Parathyroid adenoma (tissue), 2 donors: ENCODE measurements around the gene HLF.

ENCODE experiments used
- H2AFZ ChIP-seq: fragments of 300-600 bp; sonication (generic); one replicate; pipeline ENCODE4 v1.7.0; 2017; ENCODE audit warnings: antibody characterized with exemption, mild to moderate bottlenecking
- H3K27ac ChIP-seq: fragments of 300-600 bp; sonication (generic); one replicate; pipeline ENCODE4 v1.7.0; 2017
- H3K27me3 ChIP-seq: fragments of 300-600 bp; sonication (generic); one replicate; pipeline ENCODE4 v1.7.0; 2017; ENCODE audit warnings: low read length; ENCODE audit not compliant: control insufficient read depth, insufficient read depth
- H3K36me3 ChIP-seq: fragments of 300-600 bp; sonication (generic); one replicate; pipeline ENCODE4 v1.7.0; 2017; ENCODE audit warnings: low read length; ENCODE audit not compliant: control insufficient read depth, insufficient read depth
- H3K4me1 ChIP-seq: fragments of 300-600 bp; sonication (generic); one replicate; pipeline ENCODE4 v1.7.0; 2017; ENCODE audit warnings: control low read depth
- H3K4me2 ChIP-seq: fragments of 300-600 bp; sonication (generic); one replicate; pipeline ENCODE4 v1.7.0; 2017; ENCODE audit warnings: low read length
- H3K4me3 ChIP-seq: fragments of 300-600 bp; sonication (generic); one replicate; pipeline ENCODE4 v1.7.0; 2017; ENCODE audit warnings: low read depth, low read length
- H3K79me2 ChIP-seq: fragments of 300-600 bp; sonication (generic); one replicate; pipeline ENCODE4 v1.7.0; 2017; ENCODE audit warnings: control low read depth
- H3K9ac ChIP-seq: fragments of 300-600 bp; sonication (generic); one replicate; pipeline ENCODE4 v1.7.0; 2017; ENCODE audit warnings: mild to moderate bottlenecking
- H3K9me3 ChIP-seq: fragments of 300-600 bp; sonication (generic); one replicate; pipeline ENCODE4 v1.7.0; 2017; ENCODE audit warnings: low read length; ENCODE audit not compliant: control insufficient read depth
- CTCF ChIP-seq: fragments of 300-600 bp; sonication (generic); IDR thresholded peaks from one replicate; pipeline ENCODE4 v1.7.0; 2017; ENCODE audit warnings: antibody characterized with exemption, mild to moderate bottlenecking
- donor health status: primary hyperparathyroidism.

The HLF gene

DNA sequence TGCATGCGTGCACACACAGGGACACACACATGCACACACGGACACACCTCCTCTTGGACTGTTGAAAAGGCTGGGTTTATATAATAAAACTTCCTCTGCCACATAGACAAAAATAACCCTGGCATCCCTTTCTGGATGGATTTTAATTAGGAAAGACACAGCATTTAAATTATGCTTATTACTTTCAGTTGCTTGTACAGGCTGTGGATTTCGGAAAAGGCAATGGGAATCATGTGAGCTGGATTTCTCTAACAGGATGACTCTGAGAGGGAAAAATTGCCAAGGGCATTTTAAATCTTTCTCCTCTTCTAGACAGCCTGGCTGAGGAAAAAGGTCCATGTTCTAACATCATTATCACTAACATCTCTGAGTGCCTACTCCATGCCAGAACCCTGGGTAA is 75.9 kb downstream of the HLF start:
- H3K36me3 ChIP-seq = no peaks in the 10 kb centered on the region
- H2AFZ ChIP-seq = no peak overlapping the region
- H3K9me3 ChIP-seq = no peaks in the 10 kb centered on the region
- H3K27me3 ChIP-seq = no peaks in the 10 kb centered on the region
- H3K27ac ChIP-seq = no peak overlapping the region
- no peak overlapping the region for H3K9ac ChIP-seq
- H3K4me3 ChIP-seq = no peak overlapping the region
- no peak overlapping the region for H3K4me2 ChIP-seq
- H3K79me2 ChIP-seq = no peaks in the 10 kb centered on the region
- peaks cover 15% of the 10 kb centered on the region for H3K4me1 ChIP-seq
- no peak for TF ChIP-seq CTCF

GRCh38 chr17:55341432-55341831 is 76.7 kb downstream of the HLF start:
- Histone ChIP-seq H3K9me3 (no peaks in the 10 kb centered on the region), H3K4me2 (no peak overlapping the region)

GRCh38 chr17:55342800-55343585 is 78.2 kb downstream of the HLF start:
- no peak overlapping the region for H2AFZ ChIP-seq
- no peaks in the 10 kb centered on the region for H3K27me3 ChIP-seq
- no peaks in the 10 kb centered on the region for H3K79me2 ChIP-seq
- no peak overlapping the region for H3K9ac ChIP-seq
- no peak overlapping the region for H3K27ac ChIP-seq
- TF ChIP-seq CTCF = no peak
- peaks cover 15% of the 10 kb centered on the region for H3K4me1 ChIP-seq
- no peaks in the 10 kb centered on the region for H3K36me3 ChIP-seq
- no peaks in the 10 kb centered on the region for H3K9me3 ChIP-seq
- H3K4me3 ChIP-seq = no peak overlapping the region
- no peak overlapping the region for H3K4me2 ChIP-seq

More at GRCh38 chr17:55341432-55341831, 76.7 kb downstream of the HLF start:
- TF ChIP-seq CTCF = no peak
- H3K27ac ChIP-seq = no peak overlapping the region
- H3K4me3 ChIP-seq = no peak overlapping the region
- no peaks in the 10 kb centered on the region for H3K79me2 ChIP-seq
- peaks cover 15% of the 10 kb centered on the region for H3K4me1 ChIP-seq
- H3K36me3 ChIP-seq = no peaks in the 10 kb centered on the region
- no peak overlapping the region for H3K9ac ChIP-seq
- no peak overlapping the region for H2AFZ ChIP-seq
- no peaks in the 10 kb centered on the region for H3K27me3 ChIP-seq

DNA sequence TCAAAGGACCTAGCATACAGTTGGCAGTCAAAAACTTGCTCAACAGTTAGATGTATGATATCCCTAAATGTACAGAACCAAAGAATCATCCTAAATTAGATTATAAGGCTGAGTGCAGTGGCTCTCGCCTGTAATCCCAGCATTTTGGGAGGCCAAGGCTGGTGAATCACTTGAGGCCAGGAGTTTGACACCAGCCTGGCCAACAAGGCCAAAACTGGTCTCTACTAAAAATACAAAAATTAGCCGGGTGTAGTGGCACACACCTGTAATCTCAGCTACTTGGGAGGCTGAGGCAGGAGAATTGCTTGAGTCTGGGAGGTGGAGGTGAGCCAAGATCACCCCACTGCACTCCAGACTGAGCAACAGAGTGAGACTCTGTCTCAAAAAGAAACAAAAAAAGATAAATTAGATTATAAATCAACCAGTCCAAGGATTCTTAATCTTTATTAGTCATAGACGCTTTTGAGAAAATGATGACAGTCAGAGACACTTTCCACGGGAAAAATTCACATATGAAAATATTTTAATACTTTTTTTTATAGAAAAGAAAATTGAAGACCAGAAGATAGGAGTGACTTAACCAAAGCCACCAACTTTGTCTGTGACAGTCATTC is 79.2 kb downstream of the HLF start:
- Histone ChIP-seq H3K27me3 (no peaks in the 10 kb centered on the region), H3K9ac (no peak overlapping the region), H2AFZ (no peak overlapping the region), H3K4me2 (peak overlapping the region; percentile 49), H3K9me3 (no peaks in the 10 kb centered on the region), H3K4me3 (no peak overlapping the region), H3K79me2 (no peaks in the 10 kb centered on the region), H3K4me1 (peaks cover 17% of the 10 kb centered on the region), H3K27ac (peak overlapping the region; percentile 64), H3K36me3 (no peaks in the 10 kb centered on the region)
- no peak for TF ChIP-seq CTCF
